SK-N-SH (cell line): ENCODE results near the gene ASXL3. TPM values are rescaled to one million over a fixed set of nuclear protein-coding genes. Genes with fewer than 3 reads are reported as not detected.

Experiments
- CTCF ChIA-PET: fragments of 300-600, 350-600 bp; formaldehyde crosslinking; extraction: SDS; loops from one replicate; lab custom pipeline; 2021; lab: Yijun Ruan, JAX
- POLR2A ChIA-PET: fragments of 350-600 bp; sonication (Branson Sonifier 250); formaldehyde crosslinking; extraction: SDS; loops from one replicate; lab custom pipeline; 2020; ENCODE audit warnings: antibody characterized with exemption, inconsistent platforms; lab: Yijun Ruan, JAX
- DNase-seq: peaks from one replicate; pipeline ENCODE4 v3.0.0; 2012
- H2AFZ ChIP-seq: fragments of 200-600 bp; sonication (generic); 2 replicates; pipeline ENCODE4 v1.8.1; 2016; ENCODE audit warnings: antibody characterized with exemption, mild to moderate bottlenecking, low read depth
- H3F3A ChIP-seq: fragments of 200-600 bp; sonication (generic); replicated peaks from 2 replicates; pipeline ENCODE3; 2016; ENCODE audit warnings: antibody characterized with exemption, mild to moderate bottlenecking; ENCODE audit not compliant: insufficient read depth
- H3K27ac ChIP-seq, 2 experiments: fragments of 200-500 bp in 1 of 2; fragments of 200-600 bp in 1 of 2; sonication (Bioruptor generic) in 1 of 2; sonication (generic), shearing (Covaris generic) in 1 of 2; 2 replicates each; pipeline versions ENCODE4 v1.5.1 to v1.6.1; 2014 to 2016; ENCODE audit warnings: low read depth in 2 of 2, inconsistent platforms in 1 of 2, low read length in 1 of 2, mild to moderate bottlenecking in 1 of 2, mixed read lengths in 1 of 2
- H3K27me3 ChIP-seq: fragments of 200-600 bp; sonication (generic), shearing (Covaris generic); 2 replicates; pipeline ENCODE4 v1.6.1; 2016; ENCODE audit warnings: mixed run types; ENCODE audit not compliant: insufficient read depth
- H3K36me3 ChIP-seq, 2 experiments: fragments of 200-500 bp in 1 of 2; fragments of 200-600 bp in 1 of 2; sonication (Bioruptor generic) in 1 of 2; sonication (generic) in 1 of 2; replicated peaks in 1 of 2; 2 replicates each; pipeline versions ENCODE3 to v1.5.1; 2014 to 2016; ENCODE audit warnings: low read length in 1 of 2, mild to moderate bottlenecking in 1 of 2; ENCODE audit not compliant: insufficient read depth in 2 of 2, control insufficient read depth in 1 of 2
- H3K4me1 ChIP-seq, 2 experiments: fragments of 200-500 bp in 1 of 2; fragments of 200-600 bp in 1 of 2; sonication (Bioruptor generic) in 1 of 2; sonication (generic), shearing (Covaris generic) in 1 of 2; 2 replicates each; pipeline versions ENCODE4 v1.5.1 to v1.6.1; 2014 to 2016; ENCODE audit warnings: low read depth in 1 of 2, low read length in 1 of 2, mixed run types in 1 of 2; ENCODE audit not compliant: insufficient read depth in 2 of 2, control insufficient read depth in 1 of 2
- H3K4me2 ChIP-seq: fragments of 200-600 bp; sonication (generic), shearing (Covaris generic); 2 replicates; pipeline ENCODE4 v1.6.1; 2017; ENCODE audit warnings: mixed run types
- H3K4me3 ChIP-seq, 2 experiments: fragments of 200-500 bp in 1 of 2; fragments of 200-600 bp in 1 of 2; sonication (Bioruptor generic) in 1 of 2; sonication (generic), shearing (Covaris generic) in 1 of 2; 2 replicates each; pipeline versions ENCODE4 v1.5.1 to v1.8.1; 2014 to 2016; ENCODE audit warnings: low read depth in 2 of 2, inconsistent platforms in 1 of 2, low read length in 1 of 2, mild to moderate bottlenecking in 1 of 2, mixed read lengths in 1 of 2, moderate library complexity in 1 of 2
- H3K79me2 ChIP-seq: fragments of 200-600 bp; sonication (generic); 2 replicates; pipeline ENCODE4 v1.8.1; 2017; ENCODE audit warnings: mild to moderate bottlenecking; ENCODE audit not compliant: insufficient read depth
- H3K9ac ChIP-seq: fragments of 200-600 bp; sonication (generic); 2 replicates; pipeline ENCODE4 v1.6.1; 2017; ENCODE audit warnings: mixed run types
- H3K9me2 ChIP-seq: fragments of 200-600 bp; sonication (generic); 2 replicates; pipeline ENCODE4 v1.6.1; 2017; ENCODE audit warnings: mixed run types
- H3K9me3 ChIP-seq: fragments of 200-600 bp; sonication (generic); 2 replicates; pipeline ENCODE4 v1.6.1; 2017; ENCODE audit warnings: mixed run types, mild to moderate bottlenecking, moderate library complexity
- H4K20me1 ChIP-seq: fragments of 200-600 bp; sonication (generic); 2 replicates; pipeline ENCODE4 v1.6.1; 2017; ENCODE audit warnings: mild to moderate bottlenecking, mixed run types; ENCODE audit not compliant: insufficient read depth
- CHD2 ChIP-seq: fragments of 150-350 bp; IDR thresholded peaks from 2 replicates; pipeline ENCODE4 v1.6.1; 2018; ENCODE audit warnings: low read length; ENCODE audit not compliant: partially characterized antibody
- ELF1 ChIP-seq: IDR thresholded peaks from 2 replicates; pipeline ENCODE4 v1.4.0; 2012
- FOSL2 ChIP-seq: IDR thresholded peaks from 2 replicates; pipeline ENCODE4 v1.4.0; 2012; ENCODE audit warnings: low read depth, mild to moderate bottlenecking, moderate library complexity, borderline replicate concordance
- FOXM1 ChIP-seq: IDR thresholded peaks from 2 replicates; pipeline ENCODE4 v1.4.0; 2012; ENCODE audit warnings: low read depth, mild to moderate bottlenecking
- JUND ChIP-seq: IDR thresholded peaks from 2 replicates; pipeline ENCODE4 v1.4.0; 2012
- MXI1 ChIP-seq: IDR thresholded peaks from 2 replicates; pipeline ENCODE4 v1.6.1; 2012; ENCODE audit warnings: mild to moderate bottlenecking, low read depth, low read length, improper control_type of control experiment
- POLR2AphosphoS5 ChIP-seq: IDR thresholded peaks from 2 replicates; pipeline ENCODE4 v1.6.1; 2012; ENCODE audit warnings: low read depth, low read length
- RXRA ChIP-seq: IDR thresholded peaks from 2 replicates; pipeline ENCODE4 v1.4.0; 2012; ENCODE audit warnings: low read depth, mild to moderate bottlenecking, borderline replicate concordance
- SIN3A ChIP-seq: IDR thresholded peaks from 2 replicates; pipeline ENCODE4 v1.6.1; 2012; ENCODE audit warnings: low read depth, mild to moderate bottlenecking, low read length, moderate library complexity, borderline replicate concordance
- TCF12 ChIP-seq: IDR thresholded peaks from 2 replicates; pipeline ENCODE4 v1.4.0; 2012
- TEAD4 ChIP-seq: IDR thresholded peaks from 2 replicates; pipeline ENCODE4 v1.4.0; 2012; ENCODE audit warnings: mild to moderate bottlenecking, borderline replicate concordance; ENCODE audit not compliant: insufficient read depth
- ZBTB33 ChIP-seq: IDR thresholded peaks from 2 replicates; pipeline ENCODE4 v1.4.0; 2012; ENCODE audit warnings: low read depth, borderline replicate concordance
- WGBS: methylation state at CpG from one replicate; pipeline ENCODE4 v1.1.6; 2017; ENCODE audit warnings: low lambda C conversion rate; 5-methylcytosine and 5-hydroxymethylcytosine counted together
- polyA plus RNA-seq, 3 experiments: library from polyadenylated mRNA; depleted of rRNA; stranded (reverse); fragments of >200 nt; gene quantifications; 2 replicates each; pipeline ENCODE4 v1.2.3, GENCODE V29; 2012
- TF ChIP-seq, protein P1 (sequence below): IDR thresholded peaks from 2 replicates; pipeline ENCODE4; 2012

ASXL3 gene
- polyA plus RNA-seq, 1 of the 3 experiments (the other 2 are of a cell fraction): not detected

- Histone ChIP-seq H3K27ac (no peak overlapping the region), H3K36me3 (no peaks in the 10 kb centered on the region), H3K9me2 (no peaks in the 10 kb centered on the region), H3F3A (no peaks in the 10 kb centered on the region), H3K9me3 (no peaks in the 10 kb centered on the region), H3K4me2 (no peak overlapping the region), H3K4me1 (no peaks in the 10 kb centered on the region), H2AFZ (no peak overlapping the region), H3K9ac (no peak overlapping the region), H3K79me2 (no peaks in the 10 kb centered on the region), H4K20me1 (no peaks in the 10 kb centered on the region), H3K27me3 (no peaks in the 10 kb centered on the region), H3K4me3 (no peak overlapping the region)
- ChIA-PET POLR2A (no interaction called here), CTCF (interaction anchor here (0.6 kb wide), 1 partner anchor 450 kb away, joined by 3 read pairs; no protein-coding TSS in a partner anchor)
- WGBS: 36% methylated on average over 4 of the region's 4 CpGs
- no peak for DNase-seq
- TF ChIP-seq ZBTB33 (no peak), TCF12 (no peak), POLR2AphosphoS5 (no peak), FOSL2 (no peak), ELF1 (no peak), TEAD4 (no peak), CHD2 (no peak), RXRA (no peak), FOXM1 (no peak)
Observed at GRCh38 chr18:33729556-33729955, 151.5 kb downstream of the ASXL3 start.

- H3K4me1 ChIP-seq: no peaks in the 10 kb centered on the region
- DNase-seq: no peak
- H3F3A ChIP-seq: no peaks in the 10 kb centered on the region
- no peaks in the 10 kb centered on the region for H3K36me3 ChIP-seq
- no peak overlapping the region for H2AFZ ChIP-seq
- no peak overlapping the region for H3K4me2 ChIP-seq
- H3K4me3 ChIP-seq: no peak overlapping the region
- H3K27ac ChIP-seq: no peak overlapping the region
- no peak overlapping the region for H3K9ac ChIP-seq
- H3K9me3 ChIP-seq: no peaks in the 10 kb centered on the region
- no peaks in the 10 kb centered on the region for H3K9me2 ChIP-seq
- no peaks in the 10 kb centered on the region for H3K79me2 ChIP-seq
- CTCF ChIA-PET: interaction anchor here (1.0 to 1.2 kb wide), 2 partner anchors 11 to 47 kb away, joined by 3 to 4 read pairs; no protein-coding TSS in a partner anchor
- no peaks in the 10 kb centered on the region for H3K27me3 ChIP-seq
- POLR2A ChIA-PET: interaction anchor here (0.6 kb wide), 1 partner anchor 105 kb away, joined by 4 read pairs; no protein-coding TSS in a partner anchor
- H4K20me1 ChIP-seq: no peaks in the 10 kb centered on the region
- TF ChIP-seq ZBTB33 (no peak), JUND (no peak), TCF12 (no peak), SIN3A (no peak), RXRA (no peak), MXI1 (no peak)
- TF ChIP-seq, protein P1, sequence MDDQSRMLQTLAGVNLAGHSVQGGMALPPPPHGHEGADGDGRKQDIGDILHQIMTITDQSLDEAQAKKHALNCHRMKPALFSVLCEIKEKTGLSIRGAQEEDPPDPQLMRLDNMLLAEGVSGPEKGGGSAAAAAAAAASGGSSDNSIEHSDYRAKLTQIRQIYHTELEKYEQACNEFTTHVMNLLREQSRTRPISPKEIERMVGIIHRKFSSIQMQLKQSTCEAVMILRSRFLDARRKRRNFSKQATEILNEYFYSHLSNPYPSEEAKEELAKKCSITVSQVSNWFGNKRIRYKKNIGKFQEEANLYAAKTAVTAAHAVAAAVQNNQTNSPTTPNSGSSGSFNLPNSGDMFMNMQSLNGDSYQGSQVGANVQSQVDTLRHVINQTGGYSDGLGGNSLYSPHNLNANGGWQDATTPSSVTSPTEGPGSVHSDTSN: no peak
Observed at GRCh38 chr18:33733376-33733775, 155.4 kb downstream of the ASXL3 start.
